ENCODE data around the gene PPP2R2B. TPM values are rescaled to one million over a fixed set of nuclear protein-coding genes. Genes with fewer than 3 reads are reported as not detected.

PPP2R2B gene
- total RNA-seq, 1 experiment from 2014 or later, result not detected

- TF ChIP-seq TCF7L2 (IDR thresholded peaks at IDR 0.05; ENCODE audit: borderline replicate concordance, extremely low read depth, insufficient read depth, insufficient read length) (no peak), YY1 (IDR thresholded peaks at IDR 0.05; ENCODE audit: extremely low read depth, insufficient replicate concordance, low read depth, low read length) (no peak), ZNF274 (IDR thresholded peaks at IDR 0.05; ENCODE audit: low read depth, low read length) (no peak)
Measured at GRCh38 chr5:146632620-146633322, 245.8 kb downstream of the PPP2R2B start (continued).

DNA sequence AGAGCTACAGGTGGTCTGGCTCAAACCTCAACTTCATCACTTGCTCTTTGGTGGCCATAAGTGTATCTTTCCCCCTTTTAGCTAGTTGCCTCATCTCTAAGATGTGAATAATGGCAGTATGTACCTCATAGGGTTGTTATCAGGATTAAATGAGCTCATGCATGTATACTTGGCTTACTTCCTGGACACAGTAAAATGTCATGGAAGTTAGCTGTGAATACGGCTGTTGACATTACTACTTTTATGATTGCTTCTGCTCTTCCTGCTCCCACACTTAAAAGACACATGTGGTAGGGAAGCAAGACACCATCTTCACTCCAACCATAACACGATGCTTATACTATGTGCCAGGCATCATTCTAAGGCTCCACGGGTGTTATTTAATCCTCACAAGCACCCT is 248.1 kb downstream of the PPP2R2B start:
- H3K27ac ChIP-seq (ENCODE audit: low read depth, low read length), result no peak overlapping the region
- H3K9me2 ChIP-seq (ENCODE audit: insufficient read depth), result no peaks in the 10 kb centered on the region
- no peak for TF ChIP-seq JUND (IDR thresholded peaks at IDR 0.05)
- TF ChIP-seq, protein P1, sequence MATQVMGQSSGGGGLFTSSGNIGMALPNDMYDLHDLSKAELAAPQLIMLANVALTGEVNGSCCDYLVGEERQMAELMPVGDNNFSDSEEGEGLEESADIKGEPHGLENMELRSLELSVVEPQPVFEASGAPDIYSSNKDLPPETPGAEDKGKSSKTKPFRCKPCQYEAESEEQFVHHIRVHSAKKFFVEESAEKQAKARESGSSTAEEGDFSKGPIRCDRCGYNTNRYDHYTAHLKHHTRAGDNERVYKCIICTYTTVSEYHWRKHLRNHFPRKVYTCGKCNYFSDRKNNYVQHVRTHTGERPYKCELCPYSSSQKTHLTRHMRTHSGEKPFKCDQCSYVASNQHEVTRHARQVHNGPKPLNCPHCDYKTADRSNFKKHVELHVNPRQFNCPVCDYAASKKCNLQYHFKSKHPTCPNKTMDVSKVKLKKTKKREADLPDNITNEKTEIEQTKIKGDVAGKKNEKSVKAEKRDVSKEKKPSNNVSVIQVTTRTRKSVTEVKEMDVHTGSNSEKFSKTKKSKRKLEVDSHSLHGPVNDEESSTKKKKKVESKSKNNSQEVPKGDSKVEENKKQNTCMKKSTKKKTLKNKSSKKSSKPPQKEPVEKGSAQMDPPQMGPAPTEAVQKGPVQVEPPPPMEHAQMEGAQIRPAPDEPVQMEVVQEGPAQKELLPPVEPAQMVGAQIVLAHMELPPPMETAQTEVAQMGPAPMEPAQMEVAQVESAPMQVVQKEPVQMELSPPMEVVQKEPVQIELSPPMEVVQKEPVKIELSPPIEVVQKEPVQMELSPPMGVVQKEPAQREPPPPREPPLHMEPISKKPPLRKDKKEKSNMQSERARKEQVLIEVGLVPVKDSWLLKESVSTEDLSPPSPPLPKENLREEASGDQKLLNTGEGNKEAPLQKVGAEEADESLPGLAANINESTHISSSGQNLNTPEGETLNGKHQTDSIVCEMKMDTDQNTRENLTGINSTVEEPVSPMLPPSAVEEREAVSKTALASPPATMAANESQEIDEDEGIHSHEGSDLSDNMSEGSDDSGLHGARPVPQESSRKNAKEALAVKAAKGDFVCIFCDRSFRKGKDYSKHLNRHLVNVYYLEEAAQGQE (IDR thresholded peaks at IDR 0.05; ENCODE audit: low read depth), result no peak
- no peak for TF ChIP-seq SIN3A (IDR thresholded peaks at IDR 0.05; ENCODE audit: low read depth)
- no peak for TF ChIP-seq RAD21 (IDR thresholded peaks at IDR 0.05; ENCODE audit: low read depth)
- TF ChIP-seq FOSL1 (IDR thresholded peaks at IDR 0.05; ENCODE audit: low read depth), result no peak
- no peak for TF ChIP-seq TCF7L2 (IDR thresholded peaks at IDR 0.05; ENCODE audit: borderline replicate concordance, extremely low read depth, insufficient read depth, insufficient read length)
- no peak for TF ChIP-seq CBX3 (IDR thresholded peaks at IDR 0.05; ENCODE audit: low read depth)
- H3K27me3 ChIP-seq (ENCODE audit: insufficient read depth, low read length), result no peaks in the 10 kb centered on the region; the same call in 1 of the 2 replicates
- no peaks in the 10 kb centered on the region for H3K9me3 ChIP-seq (ENCODE audit: control insufficient read depth in 1 of 2, insufficient read depth in 1 of 2, low read depth in 1 of 2, low read length in 2 of 2)
- no peaks in the 10 kb centered on the region for H3K4me1 ChIP-seq (ENCODE audit: control insufficient read depth in 1 of 2, insufficient read depth in 2 of 2, low read length in 2 of 2)
- no peaks in the 10 kb centered on the region; the same call in 1 of the 2 replicates for H4K20me1 ChIP-seq (ENCODE audit: insufficient read depth)
- H3K4me2 ChIP-seq (ENCODE audit: low read length), result no peak overlapping the region
- no peak overlapping the region for H3K9ac ChIP-seq (ENCODE audit: low read length)
- no peak overlapping the region for H2AFZ ChIP-seq (ENCODE audit: low read depth, low read length, poor library complexity, severe bottlenecking)
- no peak overlapping the region for H3K4me3 ChIP-seq (replicated peaks in 1 of 2; ENCODE audit: low read depth in 1 of 2, low read length in 2 of 2)
- POLR2A ChIA-PET, result no interaction called here
- RAD21 ChIA-PET (ENCODE audit: low non-redundant PET in 1 of 2, low total read pairs in 2 of 2, uncharacterized antibody in 2 of 2, unreplicated experiment in 2 of 2), result no interaction called here
- no peak for ATAC-seq
- H3K36me3 ChIP-seq (ENCODE audit: control insufficient read depth in 1 of 2, insufficient read depth in 2 of 2, low read length in 2 of 2), result no peaks in the 10 kb centered on the region
- no peaks in the 10 kb centered on the region for H3K79me2 ChIP-seq (ENCODE audit: insufficient read depth, low read length)
- no peak for DNase-seq (ENCODE audit: low read depth, low spot score)
- no TSS peak for BruUV-seq (replicated peaks)
- intact Hi-C loops (cut with micrococcal nuclease), result no loop called here
- CTCF ChIA-PET, result no interaction called here
